ENCODE data around the gene UNK.

The UNK gene

DNA sequence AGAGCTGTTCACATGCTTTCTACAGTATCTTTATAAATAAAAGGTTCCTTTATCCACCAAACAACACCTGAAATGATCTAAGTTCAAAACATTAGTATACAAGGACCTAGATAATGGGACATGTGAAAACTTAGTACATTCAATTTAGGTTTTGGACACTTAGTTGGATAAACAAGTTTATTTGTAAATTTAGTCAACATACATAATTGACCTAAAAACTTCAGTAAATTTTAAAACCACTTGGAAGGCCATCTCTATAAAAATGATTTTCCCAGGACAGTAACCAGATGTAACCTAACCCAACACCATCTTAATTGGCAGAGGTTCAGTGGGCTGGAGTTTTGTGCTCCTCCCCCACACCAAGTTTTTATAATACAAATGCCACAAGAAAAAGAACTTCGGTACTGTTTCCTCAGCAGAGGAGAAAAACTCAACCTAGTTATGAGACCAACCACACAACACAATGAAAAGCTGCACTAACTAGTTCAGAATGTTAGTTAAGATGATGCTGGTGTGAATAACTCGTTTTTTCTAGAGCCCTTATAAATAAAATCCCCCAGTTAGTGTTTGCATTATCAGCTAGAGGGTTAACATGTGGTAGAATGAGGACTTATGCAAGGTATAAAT is 7.2 kb upstream of the UNK start:
- TF ChIP-seq, protein P1, sequence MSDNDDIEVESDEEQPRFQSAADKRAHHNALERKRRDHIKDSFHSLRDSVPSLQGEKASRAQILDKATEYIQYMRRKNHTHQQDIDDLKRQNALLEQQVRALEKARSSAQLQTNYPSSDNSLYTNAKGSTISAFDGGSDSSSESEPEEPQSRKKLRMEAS (IDR thresholded peaks at IDR 0.05): no peak
- TF ChIP-seq NFIC (IDR thresholded peaks at IDR 0.05): 0 out of 2 replicates have a peak, but pooled peaks have one; percentile 10

- TF ChIP-seq TAF1 (IDR thresholded peaks at IDR 0.05; ENCODE audit: low read depth): no peak
- no peak for TF ChIP-seq EP300 (IDR thresholded peaks at IDR 0.05; ENCODE audit: borderline replicate concordance)
- no peak for TF ChIP-seq TEAD4 (IDR thresholded peaks at IDR 0.05)
- TF ChIP-seq TCF12 (IDR thresholded peaks at IDR 0.05; ENCODE audit: low read depth): no peak
- TF ChIP-seq REST (IDR thresholded peaks at IDR 0.05; ENCODE audit: low read depth): no peak
- no peak for TF ChIP-seq CREB1 (IDR thresholded peaks at IDR 0.05; ENCODE audit: low read depth)
- no peak for TF ChIP-seq RAD21 (IDR thresholded peaks at IDR 0.05; ENCODE audit: low read depth)
- TF ChIP-seq ZBTB7A (IDR thresholded peaks at IDR 0.05; ENCODE audit: low read depth): no peak
- TF ChIP-seq, protein P2, sequence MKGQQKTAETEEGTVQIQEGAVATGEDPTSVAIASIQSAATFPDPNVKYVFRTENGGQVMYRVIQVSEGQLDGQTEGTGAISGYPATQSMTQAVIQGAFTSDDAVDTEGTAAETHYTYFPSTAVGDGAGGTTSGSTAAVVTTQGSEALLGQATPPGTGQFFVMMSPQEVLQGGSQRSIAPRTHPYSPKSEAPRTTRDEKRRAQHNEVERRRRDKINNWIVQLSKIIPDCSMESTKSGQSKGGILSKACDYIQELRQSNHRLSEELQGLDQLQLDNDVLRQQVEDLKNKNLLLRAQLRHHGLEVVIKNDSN (IDR thresholded peaks at IDR 0.05): no peak
- no peak for TF ChIP-seq CEBPB (IDR thresholded peaks at IDR 0.05)
- TF ChIP-seq YY1 (IDR thresholded peaks at IDR 0.05; ENCODE audit: low read depth): no peak
- TF ChIP-seq EGR1 (IDR thresholded peaks at IDR 0.05): no peak
- TF ChIP-seq NFIC (IDR thresholded peaks at IDR 0.05): no peak
- TF ChIP-seq, protein P1 (IDR thresholded peaks at IDR 0.05): no peak
- TF ChIP-seq FOXM1 (IDR thresholded peaks at IDR 0.05; ENCODE audit: borderline replicate concordance, low read depth): no peak
Observed at GRCh38 chr17:75778861-75779249, 5.8 kb upstream of the UNK start.

DNA sequence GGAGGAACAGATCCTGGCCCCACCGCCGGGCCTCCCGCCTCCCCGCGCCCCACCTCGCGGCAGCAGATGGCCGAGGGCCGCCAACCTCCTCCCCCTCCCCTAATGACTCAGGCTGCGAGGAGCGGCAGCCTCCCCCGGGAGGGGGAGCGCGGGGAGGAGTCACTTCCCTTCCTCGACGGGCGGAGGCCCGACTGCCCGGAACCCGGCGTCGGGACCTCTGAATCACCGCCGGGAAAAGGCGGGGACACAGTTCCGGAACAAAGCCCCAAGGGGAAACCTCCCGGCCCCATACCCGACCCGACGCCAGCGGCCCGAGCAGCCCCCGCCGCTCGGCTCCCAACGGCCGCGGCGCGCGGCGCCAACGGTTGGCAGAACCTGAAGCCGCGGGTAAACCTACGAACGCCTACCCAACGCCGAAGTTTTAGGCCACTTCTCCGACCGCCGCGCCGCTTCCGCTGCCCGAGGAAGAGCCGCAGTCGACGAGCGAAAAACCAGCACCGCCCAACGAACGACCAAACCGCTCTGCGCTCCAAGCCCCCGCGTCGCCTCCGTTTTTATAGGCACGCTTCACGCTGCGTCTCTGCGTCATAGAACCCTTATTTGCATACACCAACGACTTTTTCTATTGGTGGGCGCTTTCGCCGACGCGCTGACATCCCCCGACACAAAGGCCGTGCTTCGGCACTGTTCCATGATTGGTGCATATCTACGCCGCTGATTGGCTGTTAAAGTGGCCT is 5.2 kb upstream of the UNK start:
- TF ChIP-seq YY1 (IDR thresholded peaks at IDR 0.05; ENCODE audit: low read depth): peak; percentile 72
- peak; percentile 27; the same call in 1 of the 2 replicates for TF ChIP-seq CEBPB (IDR thresholded peaks at IDR 0.05)
- TF ChIP-seq, protein P1 (IDR thresholded peaks at IDR 0.05): peak; percentile 75; the same call in 1 of the 2 replicates
- peak; percentile 59; the same call in 1 of the 2 replicates for TF ChIP-seq EGR1 (IDR thresholded peaks at IDR 0.05)
- TF ChIP-seq FOXM1 (IDR thresholded peaks at IDR 0.05; ENCODE audit: borderline replicate concordance, low read depth): no peak
- TF ChIP-seq TCF12 (IDR thresholded peaks at IDR 0.05; ENCODE audit: low read depth): peak; percentile 71
- peak; percentile 36 for TF ChIP-seq NFIC (IDR thresholded peaks at IDR 0.05)
- TF ChIP-seq REST (IDR thresholded peaks at IDR 0.05; ENCODE audit: low read depth): no peak
- no peak for TF ChIP-seq RAD21 (IDR thresholded peaks at IDR 0.05; ENCODE audit: low read depth)
- peak; percentile 86; the same call in 1 of the 2 replicates for TF ChIP-seq ZBTB7A (IDR thresholded peaks at IDR 0.05; ENCODE audit: low read depth)
- TF ChIP-seq TAF1 (IDR thresholded peaks at IDR 0.05; ENCODE audit: low read depth): peak; percentile 98
- peak; percentile 52 for TF ChIP-seq TEAD4 (IDR thresholded peaks at IDR 0.05)
- TF ChIP-seq EP300 (IDR thresholded peaks at IDR 0.05; ENCODE audit: borderline replicate concordance): peak; percentile 38; the same call in 1 of the 2 replicates
- peak; percentile 89 for TF ChIP-seq CREB1 (IDR thresholded peaks at IDR 0.05; ENCODE audit: low read depth)
- TF ChIP-seq, protein P2 (IDR thresholded peaks at IDR 0.05): peak; percentile 40; the same call in 1 of the 2 replicates

DNA sequence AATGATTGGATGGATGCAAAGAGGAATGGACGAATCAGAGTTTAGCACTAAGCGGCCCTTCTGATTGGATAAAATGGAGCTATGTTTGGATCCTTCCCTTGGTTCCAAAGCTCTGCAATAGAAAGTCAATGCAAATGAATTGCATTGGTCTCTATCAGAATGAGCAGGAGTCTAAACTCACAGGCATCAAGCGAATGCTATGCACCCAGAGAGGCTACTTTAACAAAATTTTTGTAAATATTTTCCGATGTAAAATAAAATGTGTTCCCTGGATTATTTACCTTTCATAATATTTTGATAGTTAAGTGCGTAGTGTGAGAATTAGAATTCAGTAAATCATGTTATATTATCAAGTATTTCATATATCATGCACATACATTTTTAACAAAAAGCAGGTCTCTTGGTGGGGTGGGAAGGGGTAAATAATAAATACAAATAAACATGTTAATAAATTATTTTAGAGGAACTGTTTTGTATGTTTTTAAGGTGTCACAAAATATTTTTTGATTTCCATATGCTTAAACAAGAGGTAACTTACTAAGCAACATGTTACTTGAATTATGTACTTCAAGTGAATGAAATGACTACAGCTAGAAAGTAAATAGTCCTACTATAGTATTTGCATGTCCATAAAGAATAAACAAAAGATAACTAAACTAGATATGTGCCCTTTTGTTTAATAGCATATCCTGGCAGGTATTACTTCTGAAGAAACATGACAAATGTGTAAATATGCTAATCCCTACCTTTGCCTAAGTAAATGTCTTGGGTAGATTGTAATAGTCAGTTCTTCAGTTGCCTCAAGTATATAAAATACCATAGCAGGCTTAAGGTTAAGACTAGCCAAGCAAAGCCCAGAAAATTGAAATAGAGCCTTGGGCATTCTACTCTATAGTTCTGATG is 4.4 kb upstream of the UNK start:
- no peak for TF ChIP-seq ZBTB7A (IDR thresholded peaks at IDR 0.05; ENCODE audit: low read depth)
- TF ChIP-seq FOXM1 (IDR thresholded peaks at IDR 0.05; ENCODE audit: borderline replicate concordance, low read depth): peak; percentile 24; the same call in 1 of the 2 replicates
